DND-41 (cell line): ENCODE measurements around the gene NDUFB6.

Experiments
- CTCF ChIP-seq: IDR thresholded peaks from 2 replicates; pipeline ENCODE4 v1.5.1; 2012; ENCODE audit warnings: borderline replicate concordance, low read length, moderate library complexity, mild to moderate bottlenecking; ENCODE audit not compliant: poor library complexity, severe bottlenecking; ENCODE audit errors: extremely low read depth
- EZH2 ChIP-seq: IDR thresholded peaks from 3 replicates; pipeline ENCODE4 v1.6.1; 2012; ENCODE audit warnings: borderline replicate concordance, low read depth, mild to moderate bottlenecking, moderate library complexity, low read length, inconsistent platforms; ENCODE audit not compliant: severe bottlenecking

- TF ChIP-seq CTCF: no peak
- no peak for TF ChIP-seq EZH2
Measured at GRCh38 chr9:32565967-32566366, 7.0 kb downstream of the NDUFB6 start.
